ENCODE results near the gene GPR27.
A peak's percentile ranks its signal among the peaks of the same experiment; 100 is the strongest.

Gene GPR27

GRCh38 chr3:71721651-71722157 lies 32.0 kb upstream of the GPR27 start:
- H3K4me3 ChIP-seq (ENCODE audit: low read length) = no peak overlapping the region
- peaks cover 4% of the 10 kb centered on the region; the same call in 1 of the 2 replicates for H3K4me1 ChIP-seq (ENCODE audit: insufficient read depth, low read length)
- no peak overlapping the region for H3K27ac ChIP-seq (ENCODE audit: low read length)
- no peaks in the 10 kb centered on the region for H3K9me3 ChIP-seq (ENCODE audit: insufficient read depth, low read depth, low read length)
- no peak overlapping the region for H3K9ac ChIP-seq (ENCODE audit: low read depth, low read length)
- H3K36me3 ChIP-seq (ENCODE audit: insufficient read depth, low read depth, low read length) = no peaks in the 10 kb centered on the region
- peaks cover 37% of the 10 kb centered on the region for H3K27me3 ChIP-seq (ENCODE audit: insufficient read depth, low read length)

- Histone ChIP-seq H3K27me3 (ENCODE audit: insufficient read depth, low read length) (peaks cover 40% of the 10 kb centered on the region), H3K36me3 (ENCODE audit: insufficient read depth, low read depth, low read length) (no peaks in the 10 kb centered on the region), H3K9me3 (ENCODE audit: insufficient read depth, low read depth, low read length) (no peaks in the 10 kb centered on the region), H3K4me1 (ENCODE audit: insufficient read depth, low read length) (peaks cover 4% of the 10 kb centered on the region; the same call in 1 of the 2 replicates), H3K4me3 (ENCODE audit: low read length) (no peak overlapping the region), H3K27ac (ENCODE audit: low read length) (no peak overlapping the region), H3K9ac (ENCODE audit: low read depth, low read length) (no peak overlapping the region)
Measured at GRCh38 chr3:71722693-71723092, 31.0 kb upstream of the GPR27 start.

- no peaks in the 10 kb centered on the region for H3K36me3 ChIP-seq (ENCODE audit: insufficient read depth, low read depth, low read length)
- H3K27ac ChIP-seq (ENCODE audit: low read length) = no peak overlapping the region
- peaks cover 4% of the 10 kb centered on the region; the same call in 1 of the 2 replicates for H3K4me1 ChIP-seq (ENCODE audit: insufficient read depth, low read length)
- H3K9me3 ChIP-seq (ENCODE audit: insufficient read depth, low read depth, low read length) = no peaks in the 10 kb centered on the region
- no peak overlapping the region for H3K9ac ChIP-seq (ENCODE audit: low read depth, low read length)
- H3K27me3 ChIP-seq (ENCODE audit: insufficient read depth, low read length) = peaks cover 40% of the 10 kb centered on the region
- peak overlapping the region; percentile 77 for H3K4me3 ChIP-seq (ENCODE audit: low read length)
Measured at GRCh38 chr3:71723452-71724170, 30.0 kb upstream of the GPR27 start.

GRCh38 chr3:71724171-71724453 lies 29.5 kb upstream of the GPR27 start:
- Histone ChIP-seq H3K9ac (ENCODE audit: low read depth, low read length) (peak overlapping the region; percentile 60; the same call in 1 of the 2 replicates), H3K27me3 (ENCODE audit: insufficient read depth, low read length) (peaks cover 40% of the 10 kb centered on the region), H3K9me3 (ENCODE audit: insufficient read depth, low read depth, low read length) (no peaks in the 10 kb centered on the region), H3K27ac (ENCODE audit: low read length) (no peak overlapping the region), H3K36me3 (ENCODE audit: insufficient read depth, low read depth, low read length) (no peaks in the 10 kb centered on the region), H3K4me3 (ENCODE audit: low read length) (peak overlapping the region; percentile 77), H3K4me1 (ENCODE audit: insufficient read depth, low read length) (peaks cover 4% of the 10 kb centered on the region; the same call in 1 of the 2 replicates)

- Histone ChIP-seq H3K27ac (ENCODE audit: low read length) (no peak overlapping the region), H3K27me3 (ENCODE audit: insufficient read depth, low read length) (peaks cover 40% of the 10 kb centered on the region), H3K9me3 (ENCODE audit: insufficient read depth, low read depth, low read length) (no peaks in the 10 kb centered on the region), H3K4me3 (ENCODE audit: low read length) (peak overlapping the region; percentile 77), H3K4me1 (ENCODE audit: insufficient read depth, low read length) (peaks cover 8% of the 10 kb centered on the region; the same call in 1 of the 2 replicates), H3K36me3 (ENCODE audit: insufficient read depth, low read depth, low read length) (no peaks in the 10 kb centered on the region), H3K9ac (ENCODE audit: low read depth, low read length) (peak overlapping the region; percentile 60; the same call in 1 of the 2 replicates)
Measured at GRCh38 chr3:71724584-71725270, 28.9 kb upstream of the GPR27 start.

- H3K27me3 ChIP-seq (ENCODE audit: insufficient read depth, low read length) = peaks cover 40% of the 10 kb centered on the region
- H3K4me3 ChIP-seq (ENCODE audit: low read length) = peak within 1 kb of the TSS; percentile 77
- H3K4me1 ChIP-seq (ENCODE audit: insufficient read depth, low read length) = peaks cover 13% of the 10 kb centered on the region
- no peak within 1 kb of the TSS for H3K27ac ChIP-seq (ENCODE audit: low read length)
- peak within 1 kb of the TSS; percentile 63; the same call in 1 of the 2 replicates for H3K9ac ChIP-seq (ENCODE audit: low read depth, low read length)
- H3K36me3 ChIP-seq (ENCODE audit: insufficient read depth, low read depth, low read length) = no peaks in the 10 kb centered on the region
- no peaks in the 10 kb centered on the region for H3K9me3 ChIP-seq (ENCODE audit: insufficient read depth, low read depth, low read length)
Measured at GRCh38 chr3:71725271-71725991, 28.2 kb upstream of the GPR27 start, which contains the start of gene EIF4E3. TSS of gene EIF4E3 (minus strand) at chr3:71725402. CDS start at chr3:71725367, 35 bp downstream.

- Histone ChIP-seq H3K36me3 (ENCODE audit: insufficient read depth, low read depth, low read length) (no peaks in the 10 kb centered on the region), H3K9ac (ENCODE audit: low read depth, low read length) (peak overlapping the region; percentile 63; the same call in 1 of the 2 replicates), H3K9me3 (ENCODE audit: insufficient read depth, low read depth, low read length) (no peaks in the 10 kb centered on the region), H3K4me1 (ENCODE audit: insufficient read depth, low read length) (peaks cover 14% of the 10 kb centered on the region), H3K27ac (ENCODE audit: low read length) (no peak overlapping the region), H3K27me3 (ENCODE audit: insufficient read depth, low read length) (peaks cover 40% of the 10 kb centered on the region), H3K4me3 (ENCODE audit: low read length) (peak overlapping the region; percentile 58; the same call in 1 of the 2 replicates)
Measured at GRCh38 chr3:71726146-71726545, 27.5 kb upstream of the GPR27 start.

GRCh38 chr3:71728632-71729342 lies 24.9 kb upstream of the GPR27 start:
- no peak overlapping the region for H3K27ac ChIP-seq (ENCODE audit: low read length)
- peaks cover 25% of the 10 kb centered on the region for H3K27me3 ChIP-seq (ENCODE audit: insufficient read depth, low read length)
- no peak overlapping the region for H3K9ac ChIP-seq (ENCODE audit: low read depth, low read length)
- H3K4me3 ChIP-seq (ENCODE audit: low read length) = no peak overlapping the region
- H3K36me3 ChIP-seq (ENCODE audit: insufficient read depth, low read depth, low read length) = no peaks in the 10 kb centered on the region
- H3K4me1 ChIP-seq (ENCODE audit: insufficient read depth, low read length) = peaks cover 14% of the 10 kb centered on the region
- H3K9me3 ChIP-seq (ENCODE audit: insufficient read depth, low read depth, low read length) = no peaks in the 10 kb centered on the region

GRCh38 chr3:71732637-71733036 lies 21.0 kb upstream of the GPR27 start:
- Histone ChIP-seq H3K4me1 (ENCODE audit: insufficient read depth, low read length) (peaks cover 11% of the 10 kb centered on the region), H3K4me3 (ENCODE audit: low read length) (no peak overlapping the region), H3K27ac (ENCODE audit: low read length) (no peak overlapping the region), H3K9me3 (ENCODE audit: insufficient read depth, low read depth, low read length) (no peaks in the 10 kb centered on the region), H3K36me3 (ENCODE audit: insufficient read depth, low read depth, low read length) (no peaks in the 10 kb centered on the region), H3K27me3 (ENCODE audit: insufficient read depth, low read length) (no peaks in the 10 kb centered on the region), H3K9ac (ENCODE audit: low read depth, low read length) (no peak overlapping the region)

- H3K4me1 ChIP-seq (ENCODE audit: insufficient read depth, low read length) = peaks cover 11% of the 10 kb centered on the region
- H3K9me3 ChIP-seq (ENCODE audit: insufficient read depth, low read depth, low read length) = no peaks in the 10 kb centered on the region
- no peak overlapping the region for H3K4me3 ChIP-seq (ENCODE audit: low read length)
- no peak overlapping the region for H3K27ac ChIP-seq (ENCODE audit: low read length)
- H3K36me3 ChIP-seq (ENCODE audit: insufficient read depth, low read depth, low read length) = no peaks in the 10 kb centered on the region
- no peaks in the 10 kb centered on the region for H3K27me3 ChIP-seq (ENCODE audit: insufficient read depth, low read length)
- H3K9ac ChIP-seq (ENCODE audit: low read depth, low read length) = no peak overlapping the region
Measured at GRCh38 chr3:71733319-71733718, 20.3 kb upstream of the GPR27 start.

GRCh38 chr3:71734881-71735280 lies 18.8 kb upstream of the GPR27 start:
- Histone ChIP-seq H3K4me3 (ENCODE audit: low read length) (no peak overlapping the region), H3K9ac (ENCODE audit: low read depth, low read length) (no peak overlapping the region), H3K27me3 (ENCODE audit: insufficient read depth, low read length) (no peaks in the 10 kb centered on the region), H3K36me3 (ENCODE audit: insufficient read depth, low read depth, low read length) (no peaks in the 10 kb centered on the region), H3K27ac (ENCODE audit: low read length) (no peak overlapping the region), H3K4me1 (ENCODE audit: insufficient read depth, low read length) (peaks cover 6% of the 10 kb centered on the region), H3K9me3 (ENCODE audit: insufficient read depth, low read depth, low read length) (no peaks in the 10 kb centered on the region)
